ENCODE data around the gene TMEM179B. TPM values are rescaled to one million over a fixed set of nuclear protein-coding genes. Genes with fewer than 3 reads are reported as not detected.

TMEM179B gene, protein sequence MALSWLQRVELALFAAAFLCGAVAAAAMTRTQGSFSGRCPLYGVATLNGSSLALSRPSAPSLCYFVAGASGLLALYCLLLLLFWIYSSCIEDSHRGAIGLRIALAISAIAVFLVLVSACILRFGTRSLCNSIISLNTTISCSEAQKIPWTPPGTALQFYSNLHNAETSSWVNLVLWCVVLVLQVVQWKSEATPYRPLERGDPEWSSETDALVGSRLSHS
- total RNA-seq = 75.6 and 85.9 TPM in 2 replicates

GRCh38 chr11:62787005-62787759 is at the start of gene TMEM179B:
Gene TMEM179B, plus strand, starts transcription at chr11:62787402. Its CDS starts 30 bp downstream, at chr11:62787432.

DNA sequence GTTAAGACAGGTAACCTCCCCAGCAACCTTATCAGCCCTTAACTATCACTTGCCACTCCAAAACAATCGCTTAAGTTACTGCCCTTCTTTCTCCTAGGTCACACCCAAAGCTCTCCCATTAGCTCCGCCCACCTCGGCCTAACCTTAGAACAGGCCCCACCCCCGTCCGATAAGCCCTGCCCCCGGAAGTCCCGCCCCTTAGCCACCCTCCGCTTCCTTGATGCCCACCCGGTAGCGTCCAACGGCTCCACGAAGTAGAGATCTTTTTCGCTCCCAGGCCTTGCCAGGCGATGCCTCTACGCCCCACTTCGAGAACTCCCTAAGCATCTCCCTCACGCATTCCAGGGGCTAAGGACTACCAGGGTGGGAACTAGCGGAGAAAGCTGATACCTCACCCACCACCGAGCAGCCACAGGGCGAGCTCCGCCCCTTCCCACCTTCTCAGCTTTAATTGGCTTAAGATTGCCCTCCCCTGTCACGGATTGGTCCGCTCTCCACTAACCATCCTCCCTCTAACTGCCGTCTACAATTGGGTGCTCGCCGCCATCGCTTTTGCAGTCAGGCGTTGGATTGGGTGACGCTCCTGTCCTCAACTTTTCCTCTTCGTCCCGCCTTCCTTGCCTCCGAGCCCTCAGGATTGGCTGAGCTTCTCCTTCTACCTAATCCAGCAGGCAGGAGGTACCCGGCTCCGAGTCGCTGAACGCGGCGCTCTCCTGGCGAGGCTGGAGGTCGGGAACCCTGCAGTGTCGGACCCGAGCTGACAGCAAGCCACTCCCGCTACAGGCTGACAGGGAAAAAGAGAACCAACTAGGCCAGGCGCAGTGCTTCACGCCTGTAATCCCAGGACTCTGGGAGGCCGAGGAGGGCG is 33.2 kb upstream of the TMEM179B start, which contains the start of gene ZBTB3:
TSS of gene ZBTB3 (minus strand) at position 425 of the 868 bp plus-strand sequence. CDS start 496 bp downstream, outside the sequence.

GRCh38 chr11:62771144-62772021 is 15.8 kb upstream of the TMEM179B start, which contains the start of gene TAF6L:
Gene TAF6L, plus strand, starts transcription at chr11:62771396. Its CDS starts 4,388 bp downstream, at chr11:62775784.

DNA sequence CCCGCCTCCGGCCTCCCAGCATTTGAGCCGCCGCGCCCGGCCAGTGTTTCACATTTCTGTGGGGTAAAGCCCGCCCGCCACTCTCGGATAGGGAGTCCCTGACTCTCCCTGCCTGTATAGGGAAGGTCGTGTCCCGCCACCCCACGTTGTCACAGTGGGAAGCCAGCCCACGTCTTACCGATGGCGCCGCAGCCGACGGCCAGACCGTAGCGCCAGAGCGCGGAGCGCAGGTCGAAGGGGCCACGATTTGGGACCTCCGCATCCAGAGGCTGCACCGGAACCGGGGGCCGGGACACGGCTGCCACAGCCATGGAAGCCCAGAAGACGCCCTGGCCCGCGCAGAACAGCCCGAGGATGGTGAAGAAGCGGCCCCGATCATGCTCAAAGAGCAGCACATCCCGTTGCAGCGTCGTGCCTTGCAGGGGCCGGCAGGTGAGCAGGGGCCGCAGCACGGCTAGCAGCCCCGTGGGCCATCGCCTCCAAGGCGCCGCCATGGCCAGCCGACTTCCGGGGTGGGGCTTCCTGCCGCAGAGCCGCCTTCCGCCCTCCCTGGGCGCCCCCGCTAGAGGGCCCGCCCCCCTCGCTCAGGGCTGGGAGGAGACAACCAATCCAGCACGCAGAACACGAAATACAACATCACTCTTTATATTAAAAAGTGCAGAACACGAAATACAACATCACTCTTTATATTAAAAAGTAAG is 4.4 kb downstream of the TMEM179B start, which contains the start of gene TMEM223:
TSS of gene TMEM223 (minus strand) at position 506 of the 701 bp plus-strand sequence. CDS start at position 494, 12 bp downstream.

DNA sequence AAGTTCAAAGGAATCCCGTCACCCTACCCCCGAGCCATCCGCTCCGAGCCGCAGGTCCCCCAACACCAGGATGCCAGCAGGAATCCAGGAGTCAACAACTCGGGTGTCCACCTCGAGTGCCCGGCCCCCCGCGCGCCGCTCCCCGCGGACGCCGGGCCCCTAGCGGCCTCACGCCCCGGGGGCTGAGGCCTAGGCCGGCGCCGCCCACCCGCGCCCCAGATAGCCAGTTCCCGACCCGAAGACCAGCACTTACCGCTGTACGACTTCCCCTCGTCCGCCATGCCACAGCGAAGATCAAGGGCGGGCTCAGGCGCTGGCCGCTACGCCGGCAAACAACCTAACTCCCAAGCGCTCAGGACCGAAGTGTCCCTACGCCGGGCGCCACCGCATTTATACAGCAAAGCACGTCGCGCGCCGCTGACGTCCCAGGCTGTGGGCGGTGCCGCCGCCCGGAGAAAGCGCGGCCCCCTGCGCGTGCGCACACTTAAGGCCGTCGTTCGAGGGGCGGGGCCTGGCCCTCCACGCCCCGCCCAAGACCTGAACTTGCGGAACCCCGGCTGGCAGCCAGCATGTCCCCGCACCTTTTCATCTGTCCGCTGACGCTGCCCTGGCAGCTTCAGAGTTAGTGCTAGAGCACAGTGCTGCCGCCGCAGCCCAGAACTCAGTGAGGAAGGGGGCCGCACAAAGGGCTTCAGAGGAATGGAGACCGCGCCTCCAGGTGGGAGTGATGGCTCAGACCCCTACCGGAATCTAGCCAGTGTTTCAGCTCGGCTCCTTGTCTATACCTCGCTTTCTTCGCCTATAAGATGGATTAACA is 18.1 kb downstream of the TMEM179B start, which contains the start of gene NXF1:
TSS of gene NXF1 (minus strand) at position 365 of the 817 bp plus-strand sequence. CDS start at position 281, 84 bp downstream.

DNA sequence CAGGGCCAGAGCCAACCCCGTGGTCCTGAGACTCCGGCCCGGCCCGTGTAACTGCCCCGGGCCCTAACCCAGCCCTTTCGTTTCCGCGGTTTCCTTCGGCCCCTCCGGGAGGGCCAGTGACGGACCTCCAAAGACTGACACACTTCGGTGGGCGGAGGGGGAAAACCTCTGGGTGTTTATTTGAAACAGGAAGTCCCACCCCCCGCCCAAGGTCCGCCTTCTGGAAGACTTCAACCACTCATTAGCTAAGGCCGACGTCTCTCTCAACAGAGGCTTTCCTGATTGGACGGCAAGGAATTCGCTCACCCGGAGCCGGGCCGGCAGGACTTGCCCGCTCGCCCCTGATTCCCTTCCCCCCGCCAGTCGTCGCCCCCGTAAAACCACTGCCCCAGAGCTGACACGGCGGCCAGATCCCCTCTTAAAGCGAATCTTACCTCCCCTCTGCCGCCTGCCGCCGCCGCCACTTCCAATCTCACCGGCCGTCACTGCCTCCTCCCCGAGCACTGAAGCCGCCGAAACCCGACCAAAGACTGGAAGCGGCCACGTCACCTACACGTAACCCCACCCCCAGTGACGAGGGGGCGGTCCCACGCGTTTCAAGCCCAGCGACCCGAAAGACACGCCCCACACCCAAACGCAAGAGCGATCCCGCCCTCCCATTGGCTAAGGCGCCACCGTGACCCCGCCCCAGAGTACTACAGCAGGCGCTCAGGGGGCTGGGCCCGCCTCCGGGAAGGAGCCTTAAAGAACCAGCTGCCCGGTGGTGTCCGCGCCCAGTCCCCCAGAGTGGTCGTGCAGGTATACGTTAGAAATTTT is 44.5 kb downstream of the TMEM179B start, which contains the start of gene STX5:
TSS of gene STX5 (minus strand) at position 532 of the 816 bp plus-strand sequence. CDS start 808 bp downstream, outside the sequence.

GRCh38 chr11:62832336-62833234 is 45.4 kb downstream of the TMEM179B start, which contains the start of gene TEX54:
Gene TEX54, minus strand, starts transcription at chr11:62832841.

GRCh38 chr11:62839050-62839945 is 52.1 kb downstream of the TMEM179B start, which contains the start of gene WDR74:
Gene WDR74, minus strand, starts transcription at chr11:62839590. Its CDS starts 20 bp downstream, at chr11:62839570.

Other genes with a start within 250 kb of the TMEM179B start
- 358 and 476 TPM in 2 replicates for gene AHNAK, start 240.6 kb upstream of the TMEM179B start, total RNA-seq
- gene EEF1G, start 213.5 kb upstream of the TMEM179B start, total RNA-seq = 2,284 and 3,184 TPM in 2 replicates
- 5.0 and 7.9 TPM in 2 replicates for gene TUT1, start 195.9 kb upstream of the TMEM179B start, total RNA-seq
- gene MTA2, start 185.5 kb upstream of the TMEM179B start, total RNA-seq = 59.9 and 63.9 TPM in 2 replicates
- 36.8 and 40.0 TPM in 2 replicates for gene EML3, start 174.6 kb upstream of the TMEM179B start, total RNA-seq
- 21.1 and 28.0 TPM in 2 replicates for gene ROM1, start 174.1 kb upstream of the TMEM179B start, total RNA-seq
- 35.5 and 50.5 TPM in 2 replicates for gene B3GAT3, start 165.4 kb upstream of the TMEM179B start, total RNA-seq
- gene GANAB, start 140.8 kb upstream of the TMEM179B start, total RNA-seq = 226 and 265 TPM in 2 replicates
- 19.7 and 23.8 TPM in 2 replicates for gene INTS5, start 134.1 kb upstream of the TMEM179B start, total RNA-seq
- 24.9 and 34.9 TPM in 2 replicates for gene C11orf98, start 122.2 kb upstream of the TMEM179B start, total RNA-seq
- 4.9 and 11.0 TPM in 2 replicates for gene CSKMT, start 122.1 kb upstream of the TMEM179B start, total RNA-seq
- 10.3 and 11.5 TPM in 2 replicates for gene UQCC3, start 115.7 kb upstream of the TMEM179B start, total RNA-seq
- 2.6 and 4.5 TPM in 2 replicates for gene LBHD1, start 115.1 kb upstream of the TMEM179B start, total RNA-seq
- 103 and 276 TPM in 2 replicates for gene UBXN1, start 108.3 kb upstream of the TMEM179B start, total RNA-seq
- 5.3 and 18.2 TPM in 2 replicates for gene LRRN4CL, start 97.9 kb upstream of the TMEM179B start, total RNA-seq
- 35.5 and 69.3 TPM in 2 replicates for gene BSCL2, start 80.0 kb upstream of the TMEM179B start, total RNA-seq
- gene GNG3, start 79.7 kb upstream of the TMEM179B start, total RNA-seq = not detected in 2 replicates
- gene HNRNPUL2, start 59.9 kb upstream of the TMEM179B start, total RNA-seq = 7.5 and 10.1 TPM in 2 replicates
- gene TTC9C, start 58.9 kb upstream of the TMEM179B start, total RNA-seq = 33.3 and 34.9 TPM in 2 replicates
- gene ZBTB3, start 33.2 kb upstream of the TMEM179B start, total RNA-seq = 6.1 and 8.3 TPM in 2 replicates
- 77.4 and 86.6 TPM in 2 replicates for gene POLR2G, start 25.8 kb upstream of the TMEM179B start, total RNA-seq
- 13.7 and 17.6 TPM in 2 replicates for gene TAF6L, start 16.0 kb upstream of the TMEM179B start, total RNA-seq
- 31.0 and 34.3 TPM in 2 replicates for gene TMEM223, start 4.6 kb downstream of the TMEM179B start, total RNA-seq
- 26.2 and 38.2 TPM in 2 replicates for gene NXF1, start 18.0 kb downstream of the TMEM179B start, total RNA-seq
- gene STX5, start 44.6 kb downstream of the TMEM179B start, total RNA-seq = 30.7 and 35.2 TPM in 2 replicates
- not detected in 2 replicates for gene TEX54, start 45.4 kb downstream of the TMEM179B start, total RNA-seq
- gene WDR74, start 52.2 kb downstream of the TMEM179B start, total RNA-seq = 40.7 and 56.0 TPM in 2 replicates
- 211 and 250 TPM in 2 replicates for gene SLC3A2, start 93.5 kb downstream of the TMEM179B start, total RNA-seq
- not detected in 2 replicates for gene CHRM1, start 134.0 kb downstream of the TMEM179B start, total RNA-seq
- not detected in 2 replicates for gene SLC22A6, start 197.6 kb downstream of the TMEM179B start, total RNA-seq
- not detected in 2 replicates for gene SLC22A8, start 228.4 kb downstream of the TMEM179B start, total RNA-seq